ENCODE data around the gene TM4SF4.

Gene TM4SF4

DNA sequence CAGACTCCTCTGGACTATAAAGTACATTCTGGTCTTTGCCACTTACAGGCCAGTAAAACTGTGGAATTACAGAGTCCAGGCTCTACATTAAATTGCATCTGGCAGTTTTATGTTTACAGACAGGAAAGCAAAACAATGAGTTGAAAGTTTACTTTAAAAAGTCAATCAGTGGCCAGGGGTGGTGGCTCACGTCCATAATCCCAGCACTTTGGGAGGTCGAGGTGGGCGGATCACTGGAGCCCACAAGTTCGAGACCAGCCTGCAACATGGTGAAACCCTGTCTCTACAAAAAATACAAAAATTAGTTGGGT, 53.8 kb downstream of the TM4SF4 start:
- CTCF ChIA-PET, result interaction anchor here (0.7 to 1.5 kb wide), 2 partner anchors 189 to 243 kb away, joined by 3 to 6 read pairs; no protein-coding TSS in a partner anchor
- POLR2A ChIA-PET, result interaction anchor here (1.3 kb wide), 1 partner anchor 130 kb away, joined by 6 read pairs; the partner anchor contains the start of gene WWTR1
- no peak for TF ChIP-seq ZNF223 (tag by site-specific recombination; IDR thresholded peaks at IDR 0.05)
- TF ChIP-seq SP7 (tag by site-specific recombination; IDR thresholded peaks at IDR 0.05), result 0 out of 2 replicates have a peak, but pooled peaks have one; percentile 27
- TF ChIP-seq, protein P1, sequence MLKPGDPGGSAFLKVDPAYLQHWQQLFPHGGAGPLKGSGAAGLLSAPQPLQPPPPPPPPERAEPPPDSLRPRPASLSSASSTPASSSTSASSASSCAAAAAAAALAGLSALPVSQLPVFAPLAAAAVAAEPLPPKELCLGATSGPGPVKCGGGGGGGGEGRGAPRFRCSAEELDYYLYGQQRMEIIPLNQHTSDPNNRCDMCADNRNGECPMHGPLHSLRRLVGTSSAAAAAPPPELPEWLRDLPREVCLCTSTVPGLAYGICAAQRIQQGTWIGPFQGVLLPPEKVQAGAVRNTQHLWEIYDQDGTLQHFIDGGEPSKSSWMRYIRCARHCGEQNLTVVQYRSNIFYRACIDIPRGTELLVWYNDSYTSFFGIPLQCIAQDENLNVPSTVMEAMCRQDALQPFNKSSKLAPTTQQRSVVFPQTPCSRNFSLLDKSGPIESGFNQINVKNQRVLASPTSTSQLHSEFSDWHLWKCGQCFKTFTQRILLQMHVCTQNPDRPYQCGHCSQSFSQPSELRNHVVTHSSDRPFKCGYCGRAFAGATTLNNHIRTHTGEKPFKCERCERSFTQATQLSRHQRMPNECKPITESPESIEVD (tag by site-specific recombination; IDR thresholded peaks at IDR 0.05), result peak; percentile 85
- peak; percentile 29; the same call in 1 of the 2 replicates for TF ChIP-seq ZNF843 (tag by site-specific recombination; IDR thresholded peaks at IDR 0.05)
- TF ChIP-seq ZNF23 (tag by site-specific recombination; IDR thresholded peaks at IDR 0.05; ENCODE audit: borderline replicate concordance), result no peak
- 0 out of 2 replicates have a peak, but pooled peaks have one; percentile 38 for TF ChIP-seq GFI1B (tag by site-specific recombination; IDR thresholded peaks at IDR 0.05)
- TF ChIP-seq ZFHX2 (tag by site-specific recombination; conservative IDR thresholded peaks at IDR 0.05), result peak; percentile 15; the same call in 1 of the 2 replicates
- no peak for TF ChIP-seq ZNF701 (tag by site-specific recombination; IDR thresholded peaks at IDR 0.05)
- TF ChIP-seq GLIS1 (tag by site-specific recombination; IDR thresholded peaks at IDR 0.05), result peak; percentile 45
- peak; percentile 86 for TF ChIP-seq FEZF1 (tag by site-specific recombination; IDR thresholded peaks at IDR 0.05)
- TF ChIP-seq KLF1 (tag by site-specific recombination; IDR thresholded peaks at IDR 0.05), result peak; percentile 35; the same call in 1 of the 2 replicates
- no peak for TF ChIP-seq KLF9 (tag by site-specific recombination; IDR thresholded peaks at IDR 0.05; ENCODE audit: low read depth)
- TF ChIP-seq OSR2 (tag by site-specific recombination; IDR thresholded peaks at IDR 0.05), result 0 out of 2 replicates have a peak, but pooled peaks have one; percentile 27
- no peak for TF ChIP-seq ZXDB (tag by site-specific recombination; IDR thresholded peaks at IDR 0.05)
- Histone ChIP-seq H3K36me3 (ENCODE audit: control insufficient read depth in 2 of 2, insufficient read depth in 1 of 2, low read length in 2 of 2) (peaks cover 0 to 20% of the 10 kb centered on the region in 2 experiments; a peak in 1 of 3 replicates), H3K27ac (ENCODE audit: extremely low read depth, low read depth, low read length) (no peak overlapping the region), H3K4me3 (ENCODE audit: low read depth, low read length) (no peak overlapping the region), H3K9me3 (ENCODE audit: control insufficient read depth, insufficient read depth, low read depth, low read length) (no peaks in the 10 kb centered on the region), H3K4me1 (ENCODE audit: control insufficient read depth, insufficient read depth, low read length) (no peaks in the 10 kb centered on the region)

- H3K4me1 ChIP-seq (ENCODE audit: control insufficient read depth, insufficient read depth, low read length), result no peaks in the 10 kb centered on the region
- no peak overlapping the region for H3K27ac ChIP-seq (ENCODE audit: extremely low read depth, low read depth, low read length)
- peaks cover 0 to 12% of the 10 kb centered on the region in 2 experiments; a peak in 1 of 3 replicates for H3K36me3 ChIP-seq (ENCODE audit: control insufficient read depth in 2 of 2, insufficient read depth in 1 of 2, low read length in 2 of 2)
- H3K4me3 ChIP-seq (ENCODE audit: low read depth, low read length), result no peak overlapping the region
- POLR2A ChIA-PET, result no interaction called here
- CTCF ChIA-PET, result interaction anchor here (1.5 kb wide), 1 partner anchor 188 kb away, joined by 6 read pairs; no protein-coding TSS in a partner anchor
- no peaks in the 10 kb centered on the region for H3K9me3 ChIP-seq (ENCODE audit: control insufficient read depth, insufficient read depth, low read depth, low read length)
- TF ChIP-seq SP2 (tag by site-specific recombination; IDR thresholded peaks at IDR 0.05), result no peak
- TF ChIP-seq SETDB1 (IDR thresholded peaks at IDR 0.05; ENCODE audit: insufficient read length, low read length), result no peak
- TF ChIP-seq, protein P2, sequence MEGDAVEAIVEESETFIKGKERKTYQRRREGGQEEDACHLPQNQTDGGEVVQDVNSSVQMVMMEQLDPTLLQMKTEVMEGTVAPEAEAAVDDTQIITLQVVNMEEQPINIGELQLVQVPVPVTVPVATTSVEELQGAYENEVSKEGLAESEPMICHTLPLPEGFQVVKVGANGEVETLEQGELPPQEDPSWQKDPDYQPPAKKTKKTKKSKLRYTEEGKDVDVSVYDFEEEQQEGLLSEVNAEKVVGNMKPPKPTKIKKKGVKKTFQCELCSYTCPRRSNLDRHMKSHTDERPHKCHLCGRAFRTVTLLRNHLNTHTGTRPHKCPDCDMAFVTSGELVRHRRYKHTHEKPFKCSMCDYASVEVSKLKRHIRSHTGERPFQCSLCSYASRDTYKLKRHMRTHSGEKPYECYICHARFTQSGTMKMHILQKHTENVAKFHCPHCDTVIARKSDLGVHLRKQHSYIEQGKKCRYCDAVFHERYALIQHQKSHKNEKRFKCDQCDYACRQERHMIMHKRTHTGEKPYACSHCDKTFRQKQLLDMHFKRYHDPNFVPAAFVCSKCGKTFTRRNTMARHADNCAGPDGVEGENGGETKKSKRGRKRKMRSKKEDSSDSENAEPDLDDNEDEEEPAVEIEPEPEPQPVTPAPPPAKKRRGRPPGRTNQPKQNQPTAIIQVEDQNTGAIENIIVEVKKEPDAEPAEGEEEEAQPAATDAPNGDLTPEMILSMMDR (tag by site-specific recombination; IDR thresholded peaks at IDR 0.05), result no peak
- TF ChIP-seq ZNF670 (tag by site-specific recombination; IDR thresholded peaks at IDR 0.05; ENCODE audit: low read depth), result no peak
- TF ChIP-seq ZNF596 (tag by site-specific recombination; IDR thresholded peaks at IDR 0.05), result no peak
- no peak for TF ChIP-seq ATF2 (tag by site-specific recombination; IDR thresholded peaks at IDR 0.05; ENCODE audit: low read depth)
- no peak for TF ChIP-seq ZNF513 (tag by site-specific recombination; IDR thresholded peaks at IDR 0.05)
- TF ChIP-seq ZNF560 (tag by site-specific recombination; IDR thresholded peaks at IDR 0.05; ENCODE audit: borderline replicate concordance), result no peak
- no peak for TF ChIP-seq ZBTB10 (tag by site-specific recombination; IDR thresholded peaks at IDR 0.05)
- TF ChIP-seq ZNF707 (tag by site-specific recombination; IDR thresholded peaks at IDR 0.05), result no peak
- TF ChIP-seq ZNF626 (tag by site-specific recombination; IDR thresholded peaks at IDR 0.05), result no peak
- TF ChIP-seq ZNF701 (tag by site-specific recombination; IDR thresholded peaks at IDR 0.05), result no peak
- TF ChIP-seq ZNF473 (tag by site-specific recombination; IDR thresholded peaks at IDR 0.05), result no peak
- no peak for TF ChIP-seq ZFP69B (tag by site-specific recombination; IDR thresholded peaks at IDR 0.05)
- no peak for TF ChIP-seq ZNF48 (tag by site-specific recombination; IDR thresholded peaks at IDR 0.05)
These were observed 54.6 kb downstream of the TM4SF4 start for GRCh38 chr3:149529099-149529498.
